IPS DF 4.7 (cell line): ENCODE measurements around the gene ARF6.
"Not testable (repeated sequence)": the region's sequence is repeated elsewhere in the genome, so short reads cannot be mapped to it uniquely, and the experiment has no call there.

ENCODE experiments used
- DNase-seq: peaks from one replicate; pipeline ENCODE4 v3.0.0-alpha.2; 2013; ENCODE audit warnings: low spot score; ENCODE audit errors: extremely low read depth

ARF6 gene

GRCh38 chr14:49892636-49893308 lies at the start of gene ARF6:
Gene ARF6, plus strand, starts transcription at chr14:49893082. Its CDS starts 655 bp downstream, at chr14:49893737.
- DNase-seq, result peak; percentile 86

GRCh38 chr14:49849213-49849847 lies 43.6 kb upstream of the ARF6 start:
- no peak for DNase-seq

GRCh38 chr14:49851813-49852212 lies 41.1 kb upstream of the ARF6 start:
- no peak for DNase-seq

- no peak for DNase-seq
Observed at GRCh38 chr14:49852301-49853157, 40.4 kb upstream of the ARF6 start, which contains the start of gene NEMF. Gene NEMF, minus strand, starts transcription at chr14:49852788. Its CDS starts 35 bp downstream, at chr14:49852753.

GRCh38 chr14:49853158-49853477 lies 39.8 kb upstream of the ARF6 start:
- DNase-seq, result no peak

- DNase-seq, result no peak
Observed at GRCh38 chr14:49853572-49854375, 39.1 kb upstream of the ARF6 start.

- no peak for DNase-seq
Observed at GRCh38 chr14:49857427-49858003, 35.4 kb upstream of the ARF6 start.

GRCh38 chr14:49858383-49858782 lies 34.5 kb upstream of the ARF6 start:
- DNase-seq, result no peak

- no peak for DNase-seq
Observed at GRCh38 chr14:49860988-49861698, 31.7 kb upstream of the ARF6 start.

GRCh38 chr14:49861699-49862088 lies 31.2 kb upstream of the ARF6 start:
- DNase-seq, result no peak

- DNase-seq, result no peak
Observed at GRCh38 chr14:49862089-49862673, 30.7 kb upstream of the ARF6 start.

GRCh38 chr14:49863487-49864281 lies 29.2 kb upstream of the ARF6 start:
- DNase-seq, result no peak

GRCh38 chr14:49865431-49865859 lies 27.4 kb upstream of the ARF6 start:
- no peak for DNase-seq

GRCh38 chr14:49867831-49868719 lies 24.8 kb upstream of the ARF6 start:
- no peak for DNase-seq

- no peak for DNase-seq
Observed at GRCh38 chr14:49868720-49869114, 24.2 kb upstream of the ARF6 start.

GRCh38 chr14:49870908-49871307 lies 22.0 kb upstream of the ARF6 start:
- no peak for DNase-seq

- DNase-seq, result not testable (repeated sequence)
Observed at GRCh38 chr14:49873548-49873947, 19.3 kb upstream of the ARF6 start.

- DNase-seq, result no peak
Observed at GRCh38 chr14:49875640-49876198, 17.2 kb upstream of the ARF6 start.
